Kidney (tissue), 14 donors: ENCODE results near the gene KCNC1. TPM values are rescaled to one million over a fixed set of nuclear protein-coding genes. Genes with fewer than 3 reads are reported as not detected.

ENCODE experiments used
- DNase-seq, 5 donors: peaks; one replicate each; pipeline ENCODE4 v3.0.0-alpha.2; 2013 to 2020
- FAIRE-seq: peaks from 2 replicates; lab custom pipeline; 2012; peaks lifted over from hg19 to GRCh38; lab: Jason Lieb, UNC
- H3K27ac ChIP-seq, 2 donors: one replicate each; pipeline ENCODE4 v1.7.0; 2013; ENCODE audit warnings: low read depth in 2 of 2, low read length in 2 of 2, inconsistent platforms in 1 of 2
- H3K27me3 ChIP-seq: one replicate; pipeline ENCODE4 v1.7.1; 2013; ENCODE audit warnings: low read length, inconsistent platforms; ENCODE audit not compliant: control insufficient read depth, insufficient read depth
- H3K36me3 ChIP-seq, 3 donors: one replicate each; pipeline versions ENCODE4 v1.7.0 to v1.7.1; 2013; ENCODE audit warnings: low read length in 3 of 3, control low read depth in 1 of 3, inconsistent platforms in 1 of 3; ENCODE audit not compliant: insufficient read depth in 3 of 3, control insufficient read depth in 2 of 3
- H3K4me1 ChIP-seq, 3 donors: one replicate each; pipeline versions ENCODE4 v1.7.0 to v1.7.1; 2013; ENCODE audit warnings: low read length in 3 of 3, inconsistent platforms in 1 of 3, low read depth in 1 of 3; ENCODE audit not compliant: control insufficient read depth in 2 of 3, insufficient read depth in 2 of 3
- H3K4me3 ChIP-seq, 3 donors: one replicate each; pipeline versions ENCODE4 v1.7.0 to v1.8.1; 2013; ENCODE audit warnings: low read length in 3 of 3, control low read depth in 1 of 3, inconsistent platforms in 1 of 3
- H3K9ac ChIP-seq, 3 donors: one replicate each; pipeline versions ENCODE4 v1.7.0 to v1.7.1; 2013; ENCODE audit warnings: low read length in 3 of 3, control low read depth in 1 of 3, inconsistent platforms in 1 of 3
- H3K9me3 ChIP-seq, 3 donors: one replicate each; pipeline versions ENCODE4 v1.7.0 to v1.7.1; 2013; ENCODE audit warnings: low read length in 3 of 3, control low read depth in 1 of 3, inconsistent platforms in 1 of 3; ENCODE audit not compliant: control insufficient read depth in 2 of 3, insufficient read depth in 1 of 3
- intact Hi-C: fragments of 100-400 bp; cut with DNase I; formaldehyde crosslinking; loops from one replicate; pipeline ENCODE4 v1.11.1; 2022
- polyA plus RNA-seq: library from polyadenylated mRNA; stranded (reverse); fragments of 350-450 nt; fragmentation: Illumina TruSeq; extraction: RNeasy Lipid Tissue Mini Kit (QIAGEN cat#74804); gene quantifications from one replicate; pipeline ENCODE4 v1.2.3, GENCODE V29; 2014; ENCODE audit warnings: low read depth, low replicate concordance; ENCODE audit not compliant: insufficient read depth
- total RNA-seq: library from RNA; stranded (reverse); fragmentation: NEBNext Ultra II Directional; extraction: Animal tissue kit (Norgen Biotek cat#: 25700); gene quantifications from one replicate; pipeline ENCODE4 v1.2.1, GENCODE V29; 2021
- TF ChIP-seq, protein P1 (sequence below): IDR thresholded peaks from 3 replicates; pipeline ENCODE4 v1.5.1; 2012; ENCODE audit warnings: mild to moderate bottlenecking, moderate library complexity, borderline replicate concordance; ENCODE audit not compliant: insufficient read depth; ENCODE audit errors: extremely low read depth
- donor health status: control.
- donor health status: control.
- donor health status: control.
- donor health status: control.
- donor health status: control.
- donor health status: DM: yes; HTN: yes; CAD: no.
- donor health status: Normal renal cell carcinoma (clear cell type).

KCNC1 gene
- total and polyA plus RNA-seq, 2 donors from 2014 or later: 0.03 TPM; not detected in 1

DNA sequence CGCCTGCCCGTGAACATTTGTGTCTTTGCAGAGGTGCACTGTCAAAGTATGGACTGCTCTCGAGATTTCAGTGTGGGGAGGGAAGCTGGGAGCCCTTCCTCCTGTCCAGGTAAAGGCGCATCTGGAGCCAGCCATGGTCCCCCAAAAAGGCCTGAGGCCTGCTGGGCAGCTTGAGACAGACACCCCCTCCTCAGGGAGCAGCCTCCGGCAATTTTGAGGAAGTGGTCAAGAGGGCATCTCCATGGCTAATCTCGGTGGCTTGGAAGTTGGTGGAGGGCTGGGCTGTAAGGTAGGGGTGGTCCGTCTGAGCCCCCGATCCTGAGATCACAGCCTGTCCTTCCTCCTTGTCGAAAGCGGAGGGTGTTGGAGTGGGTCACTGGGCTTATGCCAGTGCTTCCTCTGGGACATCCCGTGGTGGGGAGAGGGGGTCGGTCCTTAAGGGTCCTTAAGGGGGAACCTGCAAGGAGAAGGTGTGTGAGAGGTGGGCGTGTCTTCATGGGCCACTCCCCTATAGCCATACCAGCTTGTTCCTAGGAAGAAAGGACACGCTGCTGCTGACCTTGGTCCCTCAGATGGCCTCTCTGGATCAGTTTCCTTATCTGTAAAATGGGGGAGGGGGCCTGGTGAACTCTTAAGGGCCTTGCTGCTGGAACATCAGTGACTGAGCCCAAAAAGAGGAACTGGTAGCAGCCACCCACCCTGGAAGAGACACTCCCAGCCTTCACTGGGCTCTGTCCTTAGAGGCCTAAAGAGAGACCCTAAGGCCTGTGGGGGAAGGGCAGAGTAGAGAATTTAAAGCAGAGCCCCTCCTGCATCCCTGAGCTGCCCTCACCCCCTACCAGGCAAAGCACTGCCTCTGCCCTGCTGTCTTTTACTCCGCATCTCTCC lies 2.6 kb downstream of the KCNC1 start:
- peak in 2 of 5 donors; percentile 30 to 51 for DNase-seq
- no peak overlapping the region for H3K9ac ChIP-seq
- intact Hi-C loops: no loop called here
- no peaks in the 10 kb centered on the region for H3K36me3 ChIP-seq
- H3K4me1 ChIP-seq: peaks cover 0 to 2% (median 0%) of the 10 kb centered on the region in 3 donors
- H3K27me3 ChIP-seq: peaks cover 22% of the 10 kb centered on the region
- no peak for FAIRE-seq
- TF ChIP-seq, protein P1, sequence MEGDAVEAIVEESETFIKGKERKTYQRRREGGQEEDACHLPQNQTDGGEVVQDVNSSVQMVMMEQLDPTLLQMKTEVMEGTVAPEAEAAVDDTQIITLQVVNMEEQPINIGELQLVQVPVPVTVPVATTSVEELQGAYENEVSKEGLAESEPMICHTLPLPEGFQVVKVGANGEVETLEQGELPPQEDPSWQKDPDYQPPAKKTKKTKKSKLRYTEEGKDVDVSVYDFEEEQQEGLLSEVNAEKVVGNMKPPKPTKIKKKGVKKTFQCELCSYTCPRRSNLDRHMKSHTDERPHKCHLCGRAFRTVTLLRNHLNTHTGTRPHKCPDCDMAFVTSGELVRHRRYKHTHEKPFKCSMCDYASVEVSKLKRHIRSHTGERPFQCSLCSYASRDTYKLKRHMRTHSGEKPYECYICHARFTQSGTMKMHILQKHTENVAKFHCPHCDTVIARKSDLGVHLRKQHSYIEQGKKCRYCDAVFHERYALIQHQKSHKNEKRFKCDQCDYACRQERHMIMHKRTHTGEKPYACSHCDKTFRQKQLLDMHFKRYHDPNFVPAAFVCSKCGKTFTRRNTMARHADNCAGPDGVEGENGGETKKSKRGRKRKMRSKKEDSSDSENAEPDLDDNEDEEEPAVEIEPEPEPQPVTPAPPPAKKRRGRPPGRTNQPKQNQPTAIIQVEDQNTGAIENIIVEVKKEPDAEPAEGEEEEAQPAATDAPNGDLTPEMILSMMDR: no peak
- no peak overlapping the region for H3K4me3 ChIP-seq
- H3K27ac ChIP-seq: no peak overlapping the region
- no peaks in the 10 kb centered on the region for H3K9me3 ChIP-seq

- DNase-seq: peak in 2 of 5 donors; percentile 39
- no peak overlapping the region for H3K27ac ChIP-seq
- H3K9ac ChIP-seq: no peak overlapping the region
- peaks cover 17% of the 10 kb centered on the region for H3K27me3 ChIP-seq
- H3K4me3 ChIP-seq: no peak overlapping the region
- TF ChIP-seq, protein P1: no peak
- peaks cover 0 to 2% (median 0%) of the 10 kb centered on the region in 3 donors for H3K4me1 ChIP-seq
- H3K36me3 ChIP-seq: no peaks in the 10 kb centered on the region
- H3K9me3 ChIP-seq: no peaks in the 10 kb centered on the region
- FAIRE-seq: no peak
- intact Hi-C loops: no loop called here
Measured at GRCh38 chr11:17738151-17738973, 3.8 kb downstream of the KCNC1 start.

DNA sequence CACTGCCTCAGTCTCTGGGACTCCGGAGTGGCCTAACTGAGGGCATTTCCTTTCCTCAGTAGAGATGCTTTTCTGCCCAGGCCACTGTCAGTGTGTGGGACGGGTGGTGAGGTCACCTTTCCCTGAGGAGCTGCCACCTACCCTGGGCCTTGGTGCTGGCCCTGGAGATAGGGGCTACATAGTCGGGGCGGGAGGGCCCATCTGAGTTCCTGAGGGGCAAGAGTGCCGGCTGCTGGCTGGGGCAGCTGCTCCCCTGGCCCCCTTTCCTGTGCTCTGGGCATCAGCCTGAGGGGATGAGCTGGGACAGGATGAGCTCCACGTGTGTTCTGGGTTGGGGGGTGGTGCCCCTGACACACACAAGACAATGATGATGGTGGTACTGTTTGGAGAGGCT lies 5.4 kb downstream of the KCNC1 start:
- no peaks in the 10 kb centered on the region for H3K36me3 ChIP-seq
- no peak for FAIRE-seq
- H3K4me1 ChIP-seq: no peaks in the 10 kb centered on the region
- intact Hi-C loops: no loop called here
- no peaks in the 10 kb centered on the region for H3K9me3 ChIP-seq
- TF ChIP-seq, protein P1: no peak
- no peak overlapping the region for H3K27ac ChIP-seq
- H3K27me3 ChIP-seq: peaks cover 17% of the 10 kb centered on the region
- no peak overlapping the region for H3K4me3 ChIP-seq
- peak in 2 of 5 donors; percentile 29 to 31 for DNase-seq
- no peak overlapping the region for H3K9ac ChIP-seq
